Fibroblast of skin of back (primary cell): ENCODE data around the gene SLC4A4.
"Not testable (repeated sequence)": the region's sequence is repeated elsewhere in the genome, so short reads cannot be mapped to it uniquely, and the experiment has no call there.

Experiments
- DNase-seq: peaks from one replicate; pipeline ENCODE4 v3.0.0-alpha.2; 2013

Gene SLC4A4

DNA sequence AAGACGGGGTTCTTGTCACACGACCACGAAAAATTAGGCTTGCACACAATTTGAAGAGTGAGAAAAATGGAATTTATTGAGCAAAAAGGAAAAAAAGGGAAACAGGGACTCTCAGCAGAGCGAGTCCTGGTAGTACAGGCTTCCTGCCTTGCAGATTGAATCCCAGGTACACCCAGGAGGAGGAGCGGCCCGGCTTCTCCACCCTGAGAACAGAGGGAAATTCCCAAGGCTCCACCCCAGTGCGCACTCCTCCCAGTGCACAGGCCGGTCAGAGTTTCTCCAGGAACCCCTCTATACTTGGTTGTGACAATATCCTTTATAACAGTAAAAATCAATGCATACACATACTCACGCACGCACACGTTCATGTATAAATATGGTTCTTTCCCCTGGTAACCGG lies 22.0 kb downstream of the SLC4A4 start:
- DNase-seq, result no peak

DNA sequence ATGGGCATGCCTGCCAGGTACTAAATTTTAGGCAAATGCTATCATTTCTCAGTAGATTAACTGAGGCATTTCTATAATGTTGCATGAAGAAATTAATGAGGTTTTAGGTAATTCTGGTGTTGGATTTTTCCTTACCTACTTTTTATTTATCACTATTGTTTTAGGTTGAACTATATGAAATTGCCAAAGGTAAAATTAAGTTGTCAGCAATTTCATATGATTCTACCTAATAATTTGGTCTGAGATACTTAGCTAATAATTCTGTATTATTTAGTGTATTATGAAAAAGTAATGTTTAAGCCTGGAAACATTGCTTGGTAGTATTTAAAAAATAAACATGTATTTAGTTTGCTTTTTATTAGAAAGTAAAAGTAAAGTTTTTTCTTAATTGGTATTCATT lies 22.7 kb downstream of the SLC4A4 start:
- DNase-seq, result no peak

DNA sequence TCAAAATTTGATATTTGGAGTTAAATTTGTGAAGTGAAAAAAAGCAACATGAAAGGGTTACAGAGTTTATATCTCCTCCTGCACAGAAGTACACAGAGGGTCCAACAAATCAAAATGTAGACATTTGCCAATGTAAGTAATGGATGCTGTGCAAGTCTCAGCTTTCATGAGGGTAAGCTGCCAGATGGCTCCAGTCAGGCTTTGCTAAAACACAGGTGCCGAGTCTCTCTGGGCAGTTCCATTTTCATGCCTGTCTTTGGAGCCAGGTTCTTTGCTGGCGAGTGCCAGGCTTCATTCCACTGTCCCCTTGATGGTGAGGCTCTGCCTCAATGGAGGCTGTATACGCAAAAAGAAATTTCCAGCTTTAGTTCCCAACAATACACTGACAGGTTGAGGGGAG lies 27.9 kb downstream of the SLC4A4 start:
- DNase-seq, result no peak

DNA sequence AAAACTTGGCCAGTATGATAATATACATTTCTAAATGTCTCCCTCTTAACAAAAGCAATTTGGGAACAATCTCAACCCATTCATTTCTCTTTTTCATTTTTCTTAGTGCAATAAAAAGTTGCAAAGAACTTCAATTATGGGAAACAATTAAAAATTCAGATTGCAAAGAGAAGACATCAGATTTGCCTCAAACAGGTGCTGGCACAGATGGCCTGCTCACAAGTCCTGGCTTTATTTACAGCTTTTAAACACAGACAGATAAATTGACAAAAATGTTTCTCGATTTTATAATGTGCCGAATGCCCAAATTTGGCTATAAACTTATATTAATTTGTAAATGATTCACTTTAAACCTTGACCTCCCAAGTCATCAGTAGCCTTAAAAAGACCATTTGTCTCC lies 28.7 kb downstream of the SLC4A4 start:
- DNase-seq, result no peak

- DNase-seq, result no peak
Measured at GRCh38 chr4:71368906-71369305, 30.1 kb downstream of the SLC4A4 start.

- DNase-seq, result no peak
Measured at GRCh38 chr4:71369536-71369935, 30.7 kb downstream of the SLC4A4 start.

- DNase-seq, result no peak
Measured at GRCh38 chr4:71375494-71375893, 36.7 kb downstream of the SLC4A4 start.

GRCh38 chr4:71377561-71377960 lies 38.7 kb downstream of the SLC4A4 start:
- peak; percentile 78 for DNase-seq

- DNase-seq, result no peak
Measured at GRCh38 chr4:71379126-71379525, 40.3 kb downstream of the SLC4A4 start.

DNA sequence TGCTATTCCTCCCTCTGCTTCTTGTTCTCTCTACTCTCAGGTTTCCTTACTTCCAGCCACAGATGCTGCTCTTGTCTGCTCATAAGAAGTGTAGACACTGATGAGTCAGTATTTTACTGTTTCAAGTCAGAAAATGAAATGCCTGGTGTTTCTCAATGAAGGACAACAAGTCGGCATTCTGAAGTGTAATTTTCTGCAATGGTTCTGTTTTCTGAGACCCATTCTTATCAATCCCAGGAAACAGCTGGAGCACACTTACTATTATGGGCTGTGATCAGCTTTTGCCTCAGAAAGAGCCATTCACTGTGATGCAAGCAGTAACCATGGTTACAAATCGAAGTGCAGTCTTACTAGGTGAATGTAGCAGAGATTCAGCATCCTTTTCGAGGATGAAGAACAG lies 42.0 kb downstream of the SLC4A4 start:
- no peak for DNase-seq

GRCh38 chr4:71382125-71382899 lies 43.5 kb downstream of the SLC4A4 start:
- no peak for DNase-seq

DNA sequence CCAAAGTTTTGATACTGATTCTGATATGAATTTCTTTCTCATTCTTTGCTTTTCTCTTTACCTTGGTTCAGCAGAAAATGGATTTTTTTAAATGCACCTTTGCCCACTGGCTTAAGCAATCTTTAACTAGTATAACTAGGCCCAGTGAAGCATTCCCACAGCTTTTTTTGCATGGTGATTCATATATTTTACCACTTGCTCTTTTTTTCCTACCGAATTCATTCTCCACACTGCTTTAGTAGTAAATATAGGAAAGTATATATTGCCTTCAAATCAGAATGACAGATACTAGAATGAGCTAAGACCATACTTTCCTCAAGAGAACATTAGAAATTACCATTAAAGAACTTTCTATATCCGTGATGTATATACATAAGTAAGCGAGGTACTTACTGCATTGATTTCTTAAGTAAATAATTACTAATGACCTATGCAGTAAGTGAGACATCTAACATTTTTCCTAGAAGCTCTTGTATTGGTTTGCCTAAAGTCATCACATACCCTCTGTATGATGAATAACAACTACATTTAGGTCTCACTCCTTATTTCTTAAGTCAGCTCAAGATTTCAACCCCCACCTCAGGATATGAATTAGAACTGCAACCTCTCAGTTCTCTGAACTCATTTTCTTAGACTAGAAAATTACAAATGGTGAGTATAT lies 44.2 kb downstream of the SLC4A4 start:
- no peak for DNase-seq

GRCh38 chr4:71383984-71384383 lies 45.2 kb downstream of the SLC4A4 start:
- no peak for DNase-seq

DNA sequence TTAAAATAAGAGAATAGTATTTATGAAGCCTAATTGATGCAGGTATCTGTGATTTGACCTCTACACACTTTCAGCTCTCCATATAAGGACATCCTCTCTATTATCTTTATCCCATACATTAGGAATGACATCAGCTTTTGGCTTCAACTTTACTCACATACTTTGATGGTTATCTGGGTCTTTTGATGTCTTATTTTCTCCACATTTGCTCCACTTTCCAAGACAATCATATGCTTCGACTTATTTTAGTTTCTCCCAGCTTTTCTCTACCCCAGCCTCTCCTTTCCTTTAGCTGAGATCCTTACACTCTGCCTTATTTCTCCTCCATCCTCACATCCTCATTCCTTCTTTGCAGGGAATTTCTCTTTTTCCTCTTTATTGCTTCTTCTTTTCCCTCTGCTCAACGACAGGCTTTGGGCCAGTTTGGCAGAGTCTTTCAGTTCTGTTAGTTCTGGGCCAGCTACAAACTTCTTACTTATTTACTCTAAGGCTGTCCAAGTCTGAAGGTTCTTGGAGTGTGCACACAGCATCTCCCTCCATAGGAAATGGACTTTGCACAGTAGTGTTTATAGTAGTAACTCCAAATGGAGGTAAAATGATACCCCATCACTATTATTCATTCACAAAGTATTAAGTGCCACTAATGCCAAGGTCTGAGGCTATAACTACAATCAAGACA lies 50.5 kb downstream of the SLC4A4 start:
- peak; percentile 71 for DNase-seq

- DNase-seq, result no peak
Measured at GRCh38 chr4:71392109-71392508, 53.3 kb downstream of the SLC4A4 start.

DNA sequence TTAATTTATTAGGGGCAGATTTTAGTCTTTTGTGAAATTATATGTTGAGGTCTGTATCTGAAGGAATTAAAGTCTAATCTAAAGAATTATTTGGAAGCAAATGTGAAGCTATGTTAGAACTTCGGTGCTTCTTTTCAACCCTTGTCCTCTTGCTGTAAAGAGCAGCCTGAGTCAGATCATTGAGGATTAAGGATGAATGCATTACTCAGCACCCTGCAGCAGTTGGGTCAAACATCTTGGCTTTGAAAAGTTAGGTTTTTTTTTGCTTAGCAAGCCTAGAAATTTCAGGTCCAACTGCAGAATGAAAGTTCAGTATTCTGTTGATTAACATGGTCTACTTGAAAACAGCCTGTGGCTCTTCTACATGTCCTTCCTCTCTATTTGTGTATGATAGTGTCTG lies 57.6 kb downstream of the SLC4A4 start:
- peak; percentile 41 for DNase-seq

- DNase-seq, result no peak
Measured at GRCh38 chr4:71400810-71401209, 62.0 kb downstream of the SLC4A4 start.

- no peak for DNase-seq
Measured at GRCh38 chr4:71402616-71403015, 63.8 kb downstream of the SLC4A4 start.

DNA sequence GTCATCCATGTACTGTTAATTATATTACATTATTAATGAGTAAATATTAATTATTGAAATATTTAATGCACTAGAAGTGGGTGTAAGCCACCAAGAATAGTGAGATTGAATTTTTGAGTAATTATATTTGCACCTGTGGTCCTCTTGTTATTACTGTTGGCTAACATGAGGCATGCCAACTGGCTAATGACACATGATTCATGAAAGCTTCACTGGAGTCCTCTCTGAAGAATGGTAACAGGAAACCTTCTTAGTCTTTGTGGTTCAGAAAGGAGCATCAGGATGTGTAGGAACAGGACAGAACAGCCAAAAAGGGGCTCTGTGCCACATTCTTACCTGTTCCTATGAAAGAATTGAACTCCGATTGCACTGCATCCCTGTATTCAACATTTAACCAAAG lies 65.2 kb downstream of the SLC4A4 start:
- DNase-seq, result no peak

DNA sequence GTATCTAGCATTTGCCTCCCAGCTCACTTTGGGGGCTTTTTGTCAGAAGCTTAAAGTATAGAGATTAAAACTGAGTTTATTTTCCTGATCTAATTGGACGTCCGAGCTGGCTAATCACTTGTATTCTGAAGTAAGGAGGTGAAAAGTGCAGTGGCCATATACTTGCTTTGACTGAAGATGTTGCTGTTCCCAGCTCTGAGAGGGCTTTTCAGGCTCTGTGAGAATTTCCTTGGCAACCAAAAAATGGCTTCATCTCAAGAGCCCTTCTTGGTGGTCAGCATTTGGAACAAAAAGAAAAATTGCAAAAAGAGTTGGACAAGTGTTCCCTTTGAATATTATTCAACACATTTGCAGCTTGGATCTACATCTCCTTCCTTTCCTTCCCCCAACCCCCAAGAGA lies 67.0 kb downstream of the SLC4A4 start:
- no peak for DNase-seq

DNA sequence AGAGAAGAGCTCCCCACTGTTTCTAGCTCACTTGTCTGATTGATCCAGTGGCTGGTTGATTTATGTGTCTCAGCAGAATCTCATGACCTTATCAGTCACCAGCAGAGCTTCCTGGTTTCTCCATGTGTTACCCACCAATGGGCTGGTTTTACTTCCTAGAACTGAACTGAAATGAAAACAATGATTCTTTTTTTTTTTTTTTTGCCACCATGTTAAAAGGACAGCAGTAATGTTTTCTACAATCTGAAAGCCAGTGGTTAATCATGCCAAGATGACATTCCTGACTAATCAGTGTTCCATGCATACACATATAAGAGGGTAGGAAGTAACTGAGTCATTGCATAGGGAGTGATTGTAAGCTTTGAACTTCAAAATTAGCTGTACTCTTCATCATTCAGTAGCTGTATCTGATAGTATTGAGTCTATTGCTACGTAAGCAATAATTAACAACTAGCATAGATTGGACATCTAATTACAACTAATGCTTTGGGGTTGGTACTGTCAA lies 67.7 kb downstream of the SLC4A4 start:
- peak; percentile 59 for DNase-seq

DNA sequence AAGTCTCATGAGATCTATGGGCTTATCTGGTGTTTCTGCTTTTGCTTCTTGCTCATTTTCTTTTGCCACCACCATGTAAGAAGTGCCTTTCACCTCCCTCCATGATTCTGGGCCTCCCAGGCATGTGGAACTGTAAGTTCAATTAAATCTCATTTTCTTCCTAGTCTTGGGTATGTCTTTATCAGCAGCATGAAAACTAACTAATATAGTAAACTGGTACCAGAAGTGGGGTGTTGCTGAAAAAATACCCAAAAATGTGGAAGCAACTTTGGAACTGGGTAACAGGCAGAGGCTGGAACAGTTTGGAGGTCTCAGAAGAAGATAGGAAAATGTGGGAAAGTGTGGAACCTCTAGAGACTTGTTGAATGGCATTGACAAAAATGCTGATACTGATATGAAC lies 70.1 kb downstream of the SLC4A4 start:
- not testable (repeated sequence) for DNase-seq

DNA sequence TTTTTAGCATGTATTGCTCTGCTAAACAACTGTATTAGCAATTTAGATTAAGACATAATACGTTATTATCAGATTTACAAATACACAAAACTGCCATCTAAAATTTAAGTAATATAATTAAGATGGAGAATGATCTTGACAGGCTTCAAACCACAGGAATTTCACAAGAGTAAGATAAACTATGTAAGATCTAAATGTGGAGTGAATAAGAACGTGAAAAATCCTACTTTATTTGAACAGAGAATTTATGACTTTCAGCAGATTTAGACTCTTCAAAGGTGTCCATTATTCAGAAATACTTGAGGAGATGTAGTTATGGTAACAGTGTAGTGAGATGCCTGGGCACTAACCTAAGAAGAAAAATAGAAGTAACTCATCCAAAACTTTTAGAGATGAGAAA lies 73.2 kb downstream of the SLC4A4 start:
- peak; percentile 37 for DNase-seq

- DNase-seq, result peak; percentile 60
Measured at GRCh38 chr4:71415491-71415890, 76.7 kb downstream of the SLC4A4 start.
